Stimulated activated CD4-positive, alpha-beta T cell treated with anti-CD3 and anti-CD28 coated beads, Interleukin-2, amount 100 ng/mL, for 48 hours (primary cell): Measurements from ENCODE around the gene SRRM3.
"Not testable (repeated sequence)": the region's sequence is repeated elsewhere in the genome, so short reads cannot be mapped to it uniquely, and the experiment has no call there.

Experiments
- DNase-seq, 2 donors: peaks; one replicate each; pipeline ENCODE4 v3.0.0-alpha.2; 2020

The SRRM3 gene

DNA sequence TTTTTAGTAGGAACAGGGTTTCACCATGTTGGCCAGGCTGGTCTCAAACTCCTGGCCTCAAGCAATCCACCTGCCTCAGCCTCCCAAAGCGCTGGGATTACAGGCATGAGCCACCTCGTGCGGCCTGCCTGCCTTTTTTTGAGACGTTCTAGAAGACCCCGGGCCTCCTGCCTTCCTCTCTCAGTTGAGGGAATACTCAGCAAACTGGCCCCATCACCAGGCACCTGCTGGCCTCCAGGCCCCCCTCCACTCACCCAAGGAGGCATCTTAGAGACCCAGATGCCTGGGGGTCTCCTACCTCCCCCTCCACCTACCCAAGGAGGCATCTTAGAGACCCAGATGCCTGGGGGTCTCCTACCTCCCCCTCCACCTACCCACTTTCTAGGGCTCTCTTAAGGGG lies 91.2 kb downstream of the SRRM3 start:
- not testable (repeated sequence) for DNase-seq

DNA sequence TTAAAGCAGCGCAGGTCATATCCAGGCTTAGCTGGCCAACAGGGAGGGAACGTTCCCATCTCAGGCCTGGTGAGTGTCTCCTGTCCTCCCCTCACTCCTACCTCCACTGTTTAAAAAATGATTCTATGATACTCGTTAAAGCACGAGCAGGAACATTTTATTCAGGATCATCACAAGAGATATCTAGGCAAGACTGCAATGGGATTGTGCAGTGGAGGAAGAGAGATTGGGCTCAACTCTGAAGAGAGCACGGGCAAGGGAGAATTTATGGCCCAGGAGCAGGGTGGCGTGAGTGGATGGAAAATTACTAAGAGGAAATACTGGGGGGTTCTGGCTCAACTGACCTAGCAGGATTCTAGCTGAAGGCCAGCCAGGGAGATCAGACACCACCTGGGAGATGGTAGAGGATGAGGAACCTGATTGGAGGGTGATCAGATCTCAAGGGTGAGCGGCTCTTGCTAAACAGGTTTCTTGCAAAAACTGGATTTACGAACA lies 91.8 kb downstream of the SRRM3 start:
- DNase-seq: no peak

DNA sequence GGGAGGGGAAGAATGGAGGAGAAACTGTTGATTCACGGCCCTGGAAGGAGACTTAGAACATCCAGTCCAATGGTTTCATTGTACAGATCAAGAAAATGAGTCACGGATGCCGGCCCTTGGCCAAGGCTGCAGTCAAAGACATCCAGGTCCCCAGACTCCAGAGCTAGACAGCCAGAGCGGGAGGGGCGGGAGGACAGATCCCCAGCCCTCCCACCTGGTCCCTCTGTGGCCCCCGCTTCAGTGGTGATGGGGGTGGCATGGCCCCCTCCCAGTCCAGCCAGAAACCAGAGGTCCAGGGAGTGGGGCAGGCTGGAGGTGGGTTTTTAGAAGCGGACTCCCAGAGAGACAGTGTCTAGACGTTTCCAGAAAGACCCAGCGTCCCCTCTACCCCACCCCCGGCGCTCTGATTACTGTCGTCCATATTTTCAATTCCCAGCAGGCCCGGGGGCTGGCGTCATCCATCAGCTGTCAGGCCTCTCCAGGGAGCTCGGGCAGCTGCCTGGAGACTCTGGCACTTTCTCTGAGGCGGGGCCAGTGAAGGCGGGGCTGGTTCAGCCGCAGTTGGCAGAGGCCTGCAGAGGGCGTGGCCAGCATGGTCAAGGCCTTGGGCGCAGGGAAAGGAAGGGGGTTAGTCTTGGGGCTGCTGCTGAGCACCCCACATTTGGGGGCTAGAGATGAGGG lies 92.8 kb downstream of the SRRM3 start:
- DNase-seq: no peak

DNA sequence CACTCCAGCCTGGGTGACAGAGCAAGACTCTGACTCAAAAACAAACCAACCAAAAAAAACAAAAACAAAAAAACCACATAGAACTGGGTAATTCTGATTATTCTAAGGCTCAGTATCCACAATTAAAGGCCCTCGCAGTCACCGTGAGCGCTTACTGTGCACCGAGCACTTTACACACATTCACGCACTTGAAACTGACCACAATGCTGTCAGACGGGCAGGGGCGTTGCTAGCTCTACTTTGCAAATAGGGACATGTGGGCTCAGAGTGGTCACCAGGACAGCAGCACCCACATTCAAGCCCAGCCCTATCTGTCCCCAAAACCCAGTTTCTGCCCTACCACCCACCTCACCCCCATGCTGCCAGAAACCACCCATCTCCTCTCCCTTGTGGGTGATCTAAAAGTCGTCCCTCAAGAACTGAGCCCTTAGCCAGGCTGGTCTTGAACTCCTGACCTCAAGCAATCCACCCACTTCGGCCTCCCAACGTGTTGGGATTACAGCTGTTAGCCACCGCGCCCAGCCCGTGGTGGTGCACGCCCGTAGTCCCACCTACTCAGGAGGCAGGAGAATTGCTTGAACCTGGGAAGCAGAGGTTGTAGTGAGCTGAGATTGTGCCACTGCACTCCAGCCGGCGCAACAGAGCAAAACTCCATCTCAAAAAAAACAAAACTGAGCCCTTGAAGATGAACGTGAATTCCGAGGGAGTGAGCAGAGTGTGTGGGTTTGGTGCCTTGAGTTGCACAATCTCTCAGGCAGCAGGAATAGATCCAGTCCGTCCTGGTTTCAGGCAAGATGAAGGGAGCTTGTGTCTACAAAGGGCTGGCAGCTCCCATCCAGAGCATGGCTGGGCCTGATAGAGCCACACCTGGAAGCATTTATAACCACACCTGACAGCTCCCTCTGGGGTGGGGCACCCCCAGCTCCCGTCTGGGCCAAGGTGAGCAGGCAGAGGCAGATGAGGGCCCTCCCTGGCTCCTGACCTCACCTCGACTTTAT lies 95.3 kb downstream of the SRRM3 start:
- no peak for DNase-seq

DNA sequence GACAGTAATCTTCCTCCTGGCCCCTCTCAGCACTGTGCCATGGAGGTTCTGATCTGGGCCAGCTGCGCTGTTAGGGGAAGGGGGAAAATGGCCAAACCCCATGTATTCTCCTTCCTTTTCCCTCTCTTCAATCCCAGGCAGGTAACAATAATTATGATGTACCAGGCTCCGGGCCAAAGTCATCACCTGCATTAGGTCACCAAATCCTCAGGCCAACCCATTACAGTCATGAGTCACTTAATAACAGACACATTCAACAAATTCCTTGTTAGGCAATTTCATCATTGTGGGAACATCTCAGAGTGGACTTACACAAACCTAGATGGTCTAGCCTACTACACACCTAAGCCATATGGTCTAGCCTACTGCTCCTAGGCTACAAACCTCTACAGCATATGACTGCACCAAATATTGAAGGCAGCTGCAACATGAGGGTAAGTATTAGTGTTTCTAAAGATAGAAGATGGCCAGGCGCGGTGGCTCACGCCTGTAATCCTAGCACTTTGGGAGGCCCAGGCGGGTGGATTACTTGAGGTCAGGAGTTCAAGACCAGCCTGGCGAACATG lies 98.6 kb downstream of the SRRM3 start:
- no peak for DNase-seq

DNA sequence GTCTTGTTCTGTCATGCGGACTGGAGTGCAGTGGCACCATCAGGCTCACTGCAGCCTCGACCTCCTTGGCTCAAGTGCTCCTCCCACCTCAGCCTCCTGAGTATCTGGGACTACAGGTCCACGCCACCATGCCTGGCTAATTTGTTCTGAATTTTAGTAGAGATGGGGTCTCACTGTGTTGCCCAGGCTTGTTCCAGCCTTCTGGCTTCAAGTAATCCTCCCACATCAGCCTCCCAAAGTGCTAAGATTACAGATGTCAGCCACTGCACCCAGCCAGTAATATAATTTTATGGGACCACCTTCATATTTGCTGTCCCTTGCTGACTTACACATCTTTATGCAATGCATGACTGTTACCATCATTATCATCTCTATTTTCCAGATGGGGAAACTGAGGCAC lies 99.3 kb downstream of the SRRM3 start:
- no peak for DNase-seq

DNA sequence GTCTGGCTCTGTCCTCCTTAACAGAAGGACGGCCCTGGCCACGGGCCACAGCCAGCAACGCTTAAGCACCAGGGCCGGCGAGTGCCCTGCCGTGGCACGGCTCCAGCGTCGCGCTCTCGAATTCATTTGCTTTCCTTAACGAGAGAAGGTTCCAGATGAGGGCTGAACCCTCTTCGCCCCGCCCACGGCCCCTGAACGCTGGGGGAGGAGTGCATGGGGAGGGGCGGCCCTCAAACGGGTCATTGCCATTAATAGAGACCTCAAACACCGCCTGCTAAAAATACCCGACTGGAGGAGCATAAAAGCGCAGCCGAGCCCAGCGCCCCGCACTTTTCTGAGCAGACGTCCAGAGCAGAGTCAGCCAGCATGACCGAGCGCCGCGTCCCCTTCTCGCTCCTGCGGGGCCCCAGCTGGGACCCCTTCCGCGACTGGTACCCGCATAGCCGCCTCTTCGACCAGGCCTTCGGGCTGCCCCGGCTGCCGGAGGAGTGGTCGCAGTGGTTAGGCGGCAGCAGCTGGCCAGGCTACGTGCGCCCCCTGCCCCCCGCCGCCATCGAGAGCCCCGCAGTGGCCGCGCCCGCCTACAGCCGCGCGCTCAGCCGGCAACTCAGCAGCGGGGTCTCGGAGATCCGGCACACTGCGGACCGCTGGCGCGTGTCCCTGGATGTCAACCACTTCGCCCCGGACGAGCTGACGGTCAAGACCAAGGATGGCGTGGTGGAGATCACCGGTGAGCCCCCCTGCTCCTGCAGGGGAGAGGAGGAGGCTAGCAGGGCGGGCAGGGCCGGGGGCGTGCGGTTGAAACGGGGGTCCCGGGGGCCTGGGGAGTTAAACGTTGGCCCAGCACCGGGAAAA lies 100.9 kb downstream of the SRRM3 start, which contains the start of gene HSPB1:
HSPB1 (plus strand) TSS at position 327 of the 855 bp plus-strand sequence; CDS start at position 367, 40 bp downstream.
- DNase-seq: peak in 1 of 2 donors; percentile 33

DNA sequence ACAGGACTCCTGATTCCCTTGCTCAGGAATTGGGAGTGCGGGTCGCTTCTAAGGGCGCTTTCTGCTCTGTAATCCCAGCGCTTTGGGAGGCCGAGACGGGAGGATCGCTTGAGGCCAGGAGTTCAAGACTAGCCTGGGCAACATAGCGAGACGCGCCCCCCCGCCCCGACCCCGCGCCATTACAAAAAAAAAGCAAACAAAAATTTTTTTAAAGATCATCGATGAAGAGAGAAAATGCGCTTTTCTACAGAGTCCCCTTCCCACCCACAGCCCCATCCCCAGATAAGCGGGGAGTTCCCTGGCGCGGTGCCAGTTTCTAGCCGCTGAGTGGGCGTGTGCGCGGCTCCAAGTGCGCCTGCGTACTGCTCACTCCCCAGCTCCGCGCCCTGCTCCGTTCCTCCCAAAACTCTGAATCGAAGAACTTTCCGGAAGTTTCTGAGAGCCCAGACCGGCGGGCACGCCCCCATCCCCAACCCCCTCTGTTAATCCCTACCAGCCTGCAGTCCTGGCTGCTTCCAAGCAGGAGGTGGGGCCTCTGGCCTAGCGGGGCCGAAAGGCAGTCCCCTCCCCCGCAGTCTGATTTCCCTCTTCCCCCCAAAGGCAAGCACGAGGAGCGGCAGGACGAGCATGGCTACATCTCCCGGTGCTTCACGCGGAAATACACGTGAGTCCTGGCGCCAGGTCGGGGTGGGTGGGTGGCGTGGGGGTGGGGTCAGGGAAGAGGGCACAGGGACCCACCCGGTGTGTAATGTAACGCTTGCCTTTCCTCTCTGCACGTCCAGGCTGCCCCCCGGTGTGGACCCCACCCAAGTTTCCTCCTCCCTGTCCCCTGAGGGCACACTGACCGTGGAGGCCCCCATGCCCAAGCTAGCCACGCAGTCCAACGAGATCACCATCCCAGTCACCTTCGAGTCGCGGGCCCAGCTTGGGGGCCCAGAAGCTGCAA lies 101.8 kb downstream of the SRRM3 start:
- peak; percentile 70 to 71 for DNase-seq

DNA sequence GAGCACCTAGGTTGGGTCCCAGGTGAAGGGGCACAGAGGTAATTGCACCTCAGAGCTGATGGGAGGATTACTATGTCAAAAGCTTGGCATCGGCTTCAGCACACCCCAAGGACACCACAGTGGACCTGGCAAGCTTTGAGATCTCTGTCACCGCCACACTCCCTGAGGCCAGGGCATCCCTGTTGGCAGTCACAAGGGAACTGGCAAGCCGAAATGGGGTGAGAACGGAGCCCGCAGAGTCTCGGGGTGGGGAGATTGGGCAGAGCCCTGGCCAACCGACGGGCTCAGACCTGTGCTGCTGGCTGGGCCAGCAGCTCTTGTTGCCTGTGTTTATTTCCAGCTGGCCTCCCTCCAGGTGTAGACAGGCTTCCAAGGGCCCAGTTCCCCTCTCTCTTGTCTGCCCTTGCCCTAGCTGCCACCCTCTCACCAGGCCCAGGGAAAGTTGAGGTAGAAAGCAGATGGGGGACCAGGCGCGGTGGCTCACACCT lies 103.2 kb downstream of the SRRM3 start:
- DNase-seq: no peak

DNA sequence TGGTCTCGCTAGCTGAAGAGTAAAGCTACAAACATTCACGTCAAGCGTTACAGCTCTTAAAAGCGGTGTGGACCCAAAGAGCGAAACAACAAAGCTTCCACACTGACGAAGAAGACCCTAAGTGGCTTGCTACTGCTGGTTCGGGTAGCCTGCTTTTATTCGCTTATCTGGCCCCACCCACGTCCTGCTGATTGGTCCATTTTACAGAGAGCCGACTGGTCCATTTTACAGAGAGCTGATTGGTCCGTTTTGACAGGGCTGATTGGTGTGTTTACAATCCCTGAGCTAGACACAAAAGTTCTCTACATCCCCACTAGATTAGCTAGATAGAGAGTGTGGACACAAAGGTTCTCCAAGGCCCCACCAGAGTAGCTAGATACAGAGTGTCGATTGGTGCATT lies 107.2 kb downstream of the SRRM3 start:
- not testable (repeated sequence) for DNase-seq

DNA sequence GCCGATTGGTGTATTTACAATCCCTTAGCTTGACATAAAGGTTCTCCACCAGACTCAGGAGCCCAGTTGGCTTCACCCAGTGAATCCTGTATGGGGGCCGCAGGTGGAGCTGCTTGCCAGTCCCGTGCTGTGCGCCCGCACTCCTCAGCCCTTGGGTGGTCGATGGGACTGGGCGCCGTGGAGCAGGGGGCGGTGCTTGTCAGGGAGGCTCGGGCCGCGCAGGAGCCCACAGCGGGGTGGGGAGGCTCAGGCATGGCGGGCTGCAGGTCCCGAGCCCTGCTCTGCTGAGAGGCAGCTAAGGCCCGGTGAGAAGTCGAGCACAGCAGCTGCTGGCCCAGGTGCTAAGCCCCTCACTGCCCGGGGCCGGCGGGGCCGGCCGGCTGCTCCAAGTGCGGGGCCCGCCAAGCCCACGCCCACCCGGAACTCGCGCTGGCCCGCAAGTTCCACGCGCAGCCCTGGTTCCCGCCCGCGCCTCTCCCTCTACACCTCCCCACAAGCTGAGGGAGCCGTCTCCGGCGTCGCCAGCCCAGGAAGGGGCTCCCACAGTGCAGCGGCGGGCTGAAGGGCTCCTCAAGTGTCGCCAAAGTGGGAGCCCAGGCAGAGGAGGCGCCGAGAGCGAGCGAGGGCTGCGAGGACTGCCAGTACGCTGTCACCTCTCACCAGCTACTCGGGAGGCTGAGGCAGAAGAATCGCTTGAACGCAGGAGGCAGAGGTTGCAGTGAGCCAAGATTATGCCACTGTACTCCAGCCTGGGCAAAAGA lies 107.8 kb downstream of the SRRM3 start:
- not testable (repeated sequence) for DNase-seq

DNA sequence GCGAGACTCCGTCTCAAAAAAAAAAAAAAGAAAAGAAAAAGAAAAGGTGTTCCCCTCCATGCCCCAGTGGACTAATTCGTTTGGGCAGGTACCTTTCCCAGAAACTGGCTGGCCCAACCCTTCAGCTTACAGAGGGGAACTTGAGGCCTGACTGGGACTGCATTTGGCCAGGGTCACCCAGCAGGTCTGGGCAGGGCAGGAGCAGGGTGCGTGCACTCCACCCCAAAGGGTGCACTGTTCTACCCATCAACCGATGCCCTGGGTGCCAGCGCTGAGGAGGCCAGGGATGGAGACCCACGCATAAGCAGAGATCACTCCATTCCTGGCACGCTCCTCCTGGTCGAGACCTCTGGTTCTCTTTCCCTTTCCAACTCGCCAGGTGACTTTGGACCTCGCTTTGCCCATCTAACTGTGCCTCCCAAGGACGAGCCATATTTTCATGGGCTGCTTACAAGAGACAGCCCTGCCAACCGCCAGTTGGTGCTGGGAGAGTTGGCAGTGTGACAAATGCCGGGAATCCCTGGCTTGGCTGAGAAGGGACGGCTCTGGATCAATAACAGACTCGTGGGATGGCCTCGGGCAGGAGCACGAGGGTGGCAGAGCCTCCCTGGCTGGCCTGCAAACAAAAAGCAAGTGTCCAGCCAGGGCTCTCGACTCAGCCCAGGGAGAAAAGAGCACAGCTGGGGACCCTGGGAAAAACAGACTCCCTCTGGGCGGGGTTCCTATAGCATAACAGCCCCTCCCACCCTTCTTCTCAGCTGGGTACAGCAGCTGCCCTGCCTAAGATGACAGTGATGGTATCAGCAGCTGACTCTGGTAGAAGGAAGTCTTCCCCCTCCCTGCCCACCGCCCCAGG lies 108.6 kb downstream of the SRRM3 start:
- DNase-seq: no peak

DNA sequence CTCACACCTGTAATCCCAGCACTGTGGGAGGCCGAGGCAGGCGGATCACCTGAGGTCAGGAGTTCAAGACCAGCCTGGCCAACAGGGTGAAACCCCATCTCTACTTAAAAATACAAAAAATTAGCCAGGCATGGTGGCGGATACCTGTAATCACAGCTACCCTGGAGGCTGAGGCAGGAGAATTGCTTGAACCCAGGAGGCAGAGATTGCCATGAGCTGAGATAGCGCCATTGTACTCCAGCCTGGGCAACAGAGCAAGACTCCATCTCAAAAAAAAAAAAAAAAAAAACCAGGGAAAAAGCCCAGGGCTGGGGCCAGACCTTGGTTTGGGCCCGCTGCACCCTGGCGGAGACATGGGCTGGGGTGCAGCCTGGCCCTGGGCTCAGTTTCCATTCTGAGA lies 110.1 kb downstream of the SRRM3 start:
- not testable (repeated sequence) for DNase-seq

DNA sequence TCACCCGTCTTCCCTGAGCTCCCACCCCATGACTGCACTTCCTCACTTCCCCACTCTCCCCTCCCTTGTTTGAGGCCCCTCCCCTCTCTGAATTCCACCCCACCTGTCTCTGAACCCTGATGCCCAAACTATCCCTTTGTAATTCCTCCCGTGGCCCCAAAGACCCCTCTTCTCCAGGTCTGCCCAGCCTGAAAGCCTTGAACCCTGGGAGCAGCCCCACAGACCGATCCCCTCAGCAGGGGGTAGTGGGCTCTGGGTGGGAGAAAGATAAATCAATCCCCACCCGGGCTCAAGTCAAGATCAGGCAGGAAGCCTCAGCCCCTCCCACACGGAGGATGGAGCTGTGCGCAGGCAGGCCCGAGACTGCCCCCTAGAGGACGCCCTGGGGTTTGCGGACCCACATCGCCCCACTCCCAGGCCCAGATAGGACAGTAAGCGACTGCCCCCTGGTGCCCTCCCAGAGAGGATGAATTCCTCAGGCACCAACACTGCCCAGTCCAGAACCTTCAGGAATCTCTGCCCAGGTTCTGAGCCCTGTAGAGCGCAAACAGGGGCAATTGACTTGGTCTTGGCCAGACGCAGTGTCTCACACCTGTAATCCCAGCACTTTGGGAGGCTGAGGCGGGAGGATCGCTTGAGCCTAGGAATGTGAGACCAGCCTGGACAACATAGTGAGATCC lies 112.5 kb downstream of the SRRM3 start:
- DNase-seq: peak; percentile 98 to 99

DNA sequence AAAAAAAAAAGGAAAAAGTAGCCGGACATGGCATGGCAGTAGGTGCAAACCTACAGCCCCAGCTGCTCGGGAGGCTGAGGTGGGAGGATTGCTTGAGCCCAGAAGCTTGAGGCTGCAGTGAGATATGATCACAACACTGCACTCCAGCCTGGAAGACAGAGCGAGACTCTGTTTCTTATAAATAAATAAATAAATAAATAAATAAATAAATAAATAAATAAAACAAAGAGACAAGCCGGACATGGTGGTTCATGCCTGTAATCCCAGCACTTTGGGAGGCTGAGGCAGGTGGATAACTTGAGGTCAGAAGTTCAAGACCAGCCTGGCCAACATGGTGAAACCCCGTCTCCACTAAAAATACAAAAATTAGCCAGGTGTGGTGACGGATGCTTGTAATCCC lies 113.0 kb downstream of the SRRM3 start:
- DNase-seq: not testable (repeated sequence)

DNA sequence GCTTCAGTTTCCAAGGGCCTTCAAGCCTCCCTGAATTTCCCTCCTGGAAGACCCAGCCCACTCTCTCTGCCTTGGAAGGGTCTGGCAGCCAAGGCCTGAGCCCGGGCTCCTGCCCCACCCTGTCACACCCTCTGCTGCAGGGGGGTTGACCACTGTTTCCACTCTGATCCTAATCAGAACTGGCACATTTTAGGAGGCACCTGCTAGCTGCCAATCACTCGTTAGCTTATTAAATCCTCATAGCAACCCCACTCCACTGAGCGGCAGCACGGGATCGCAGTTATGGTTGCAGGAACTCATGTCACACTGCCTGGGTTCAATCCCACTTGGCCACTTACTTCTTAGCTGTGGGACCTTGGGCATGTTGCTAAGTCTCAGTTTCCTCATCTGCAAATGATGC lies 113.7 kb downstream of the SRRM3 start:
- DNase-seq: no peak

DNA sequence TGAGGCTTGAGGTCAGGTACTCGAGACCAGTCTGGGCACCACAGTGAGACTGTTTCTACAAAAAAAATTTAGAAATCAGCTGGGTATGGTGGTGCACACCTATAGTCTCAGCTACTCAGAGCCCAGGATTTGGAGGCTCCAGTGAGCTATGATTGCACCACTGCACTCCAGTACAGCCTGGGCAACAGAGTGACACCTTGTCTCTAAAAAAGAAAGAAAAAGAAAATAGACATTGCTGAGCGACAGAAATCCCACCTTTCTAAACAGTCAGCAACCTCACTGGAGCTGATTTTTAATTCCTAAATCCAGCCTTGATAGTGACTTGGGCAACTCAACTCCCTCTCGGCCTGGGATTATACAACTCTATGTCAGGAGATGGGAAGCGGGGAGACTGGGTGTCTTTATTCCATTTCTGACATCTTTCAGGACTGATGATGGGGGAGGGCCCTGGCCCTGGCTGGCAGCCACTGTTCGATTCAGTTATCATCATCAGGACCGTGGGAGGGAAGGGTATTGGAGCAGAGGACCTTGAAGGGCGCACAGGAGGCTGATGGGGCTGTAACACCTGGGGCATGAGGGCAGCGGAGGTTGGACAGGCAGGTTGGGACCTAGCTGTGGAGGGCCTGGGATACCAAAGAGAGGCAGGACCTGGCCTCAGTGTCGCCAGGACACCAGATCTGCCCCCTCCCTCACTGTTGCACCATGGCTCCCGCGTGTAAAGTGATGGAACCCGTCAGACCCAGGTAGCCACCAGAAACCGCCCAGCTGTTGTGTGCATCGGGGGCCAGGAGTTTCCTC lies 115.5 kb downstream of the SRRM3 start:
- DNase-seq: no peak
